Activated T-cell treated with anti-CD3 and anti-CD28 coated beads, Interleukin-2, amount 50 U/mL, for 72 hours (primary cell): ENCODE results near the gene VSIG10L. TPM values are rescaled to one million over a fixed set of nuclear protein-coding genes. Genes with fewer than 3 reads are reported as not detected.

Source experiments
- ATAC-seq, 2 donors: fragments of 150-1000 bp; cut with Tn5 transposase; replicated peaks in 1 of 2; 2 replicates each; pipeline ENCODE4 v1.10.0; 2021; ENCODE audit warnings: moderate library complexity in 2 of 2, mild to moderate bottlenecking in 1 of 2
- DNase-seq, 2 donors: peaks; one replicate each; pipeline ENCODE4 v3.0.0; 2021 to 2022; ENCODE audit warnings: mixed read lengths in 1 of 2
- H3K27ac Mint-ChIP-seq: one replicate; pipeline ENCODE4 v1.8.0; 2022; ENCODE audit warnings: mild to moderate bottlenecking, moderate library complexity, mixed read lengths
- H3K27me3 Mint-ChIP-seq: one replicate; pipeline ENCODE4 v1.8.0; 2022; ENCODE audit warnings: low read depth, mixed read lengths
- H3K36me3 Mint-ChIP-seq, 2 donors: one replicate each; pipeline ENCODE4 v1.8.0; 2022; ENCODE audit warnings: mixed read lengths in 2 of 2, mild to moderate bottlenecking in 1 of 2; ENCODE audit not compliant: insufficient read depth in 2 of 2
- H3K4me1 Mint-ChIP-seq: one replicate; pipeline ENCODE4 v1.8.0; 2022; ENCODE audit warnings: low read depth, mixed read lengths
- H3K4me3 Mint-ChIP-seq, 2 donors: one replicate each; pipeline ENCODE4 v1.8.0; 2022; ENCODE audit warnings: mild to moderate bottlenecking in 2 of 2, mixed read lengths in 2 of 2, moderate library complexity in 2 of 2
- H3K9me3 Mint-ChIP-seq, 2 donors: one replicate each; pipeline ENCODE4 v1.8.0; 2022; ENCODE audit warnings: mixed read lengths in 2 of 2
- total RNA-seq, 2 donors: library from RNA; stranded (reverse); gene quantifications; one replicate each; pipeline ENCODE4 v1.2.3, GENCODE V29; 2022

The VSIG10L gene
- total RNA-seq, 2 donors from 2014 or later = 6.4 to 7.6 TPM

- Mint-ChIP-seq H3K4me3 (no peak overlapping the region), H3K4me1 (peaks cover 66% of the 10 kb centered on the region), H3K27ac (no peak overlapping the region), H3K9me3 (peaks cover 0 to 2% of the 10 kb centered on the region in 2 donors), H3K27me3 (no peaks in the 10 kb centered on the region), H3K36me3 (peaks cover 5 to 7% of the 10 kb centered on the region in 2 donors)
- ATAC-seq (no peak), DNase-seq (no peak)
Observed at GRCh38 chr19:51357952-51358351, 16.0 kb upstream of the VSIG10L start.

GRCh38 chr19:51356159-51356801 is 14.3 kb upstream of the VSIG10L start:
- Mint-ChIP-seq H3K9me3 (peaks cover 0 to 2% of the 10 kb centered on the region in 2 donors), H3K4me1 (peaks cover 54% of the 10 kb centered on the region), H3K4me3 (peak overlapping the region in 1 of 2 donors; percentile 31), H3K27me3 (no peaks in the 10 kb centered on the region), H3K27ac (no peak overlapping the region), H3K36me3 (peaks cover 8 to 15% of the 10 kb centered on the region in 2 donors)
- ATAC-seq (no peak), DNase-seq (no peak)

- Mint-ChIP-seq H3K27me3 (no peaks in the 10 kb centered on the region), H3K4me1 (peaks cover 46% of the 10 kb centered on the region), H3K9me3 (peaks cover 0 to 2% of the 10 kb centered on the region in 2 donors), H3K36me3 (peaks cover 8 to 21% of the 10 kb centered on the region in 2 donors), H3K27ac (peak overlapping the region; percentile 90), H3K4me3 (peak overlapping the region; percentile 76 to 84)
- ATAC-seq = peak; percentile 83 to 86
- DNase-seq = peak in 1 of 2 donors; percentile 41
Observed at GRCh38 chr19:51354742-51355148, 12.8 kb upstream of the VSIG10L start.

GRCh38 chr19:51354103-51354741 is 12.3 kb upstream of the VSIG10L start:
- peak overlapping the region; percentile 76 to 84 for H3K4me3 Mint-ChIP-seq
- peak in 1 of 2 donors; percentile 3 for ATAC-seq
- H3K4me1 Mint-ChIP-seq = peaks cover 41% of the 10 kb centered on the region
- peaks cover 0 to 2% of the 10 kb centered on the region in 2 donors for H3K9me3 Mint-ChIP-seq
- peaks cover 8 to 21% of the 10 kb centered on the region in 2 donors for H3K36me3 Mint-ChIP-seq
- H3K27ac Mint-ChIP-seq = peak overlapping the region; percentile 75
- DNase-seq = no peak
- no peaks in the 10 kb centered on the region for H3K27me3 Mint-ChIP-seq

- Mint-ChIP-seq H3K9me3 (peaks cover 0 to 2% of the 10 kb centered on the region in 2 donors), H3K4me1 (peaks cover 31% of the 10 kb centered on the region), H3K27ac (no peak overlapping the region), H3K27me3 (no peaks in the 10 kb centered on the region), H3K4me3 (no peak overlapping the region), H3K36me3 (peaks cover 8 to 21% of the 10 kb centered on the region in 2 donors)
- ATAC-seq (no peak), DNase-seq (no peak)
Observed at GRCh38 chr19:51352783-51353360, 10.9 kb upstream of the VSIG10L start.

- peaks cover 0 to 2% of the 10 kb centered on the region in 2 donors for H3K9me3 Mint-ChIP-seq
- no peak overlapping the region for H3K4me3 Mint-ChIP-seq
- H3K4me1 Mint-ChIP-seq = peaks cover 20% of the 10 kb centered on the region
- peaks cover 7 to 24% of the 10 kb centered on the region in 2 donors for H3K36me3 Mint-ChIP-seq
- DNase-seq (no peak), ATAC-seq (no peak)
- no peaks in the 10 kb centered on the region for H3K27me3 Mint-ChIP-seq
- peak overlapping the region; percentile 36 for H3K27ac Mint-ChIP-seq
Observed at GRCh38 chr19:51351266-51351990, 9.5 kb upstream of the VSIG10L start.

- H3K9me3 Mint-ChIP-seq = no peaks in the 10 kb centered on the region
- no peaks in the 10 kb centered on the region for H3K27me3 Mint-ChIP-seq
- no peak overlapping the region for H3K27ac Mint-ChIP-seq
- H3K4me1 Mint-ChIP-seq = no peaks in the 10 kb centered on the region
- H3K36me3 Mint-ChIP-seq = peaks cover 4 to 24% of the 10 kb centered on the region in 2 donors
- ATAC-seq (no peak), DNase-seq (no peak)
- H3K4me3 Mint-ChIP-seq = no peak overlapping the region
Observed at GRCh38 chr19:51347209-51347928, 5.4 kb upstream of the VSIG10L start.

- Mint-ChIP-seq H3K4me3 (no peak overlapping the region), H3K9me3 (no peaks in the 10 kb centered on the region), H3K4me1 (no peaks in the 10 kb centered on the region), H3K36me3 (peaks cover 3 to 19% of the 10 kb centered on the region in 2 donors), H3K27ac (no peak overlapping the region), H3K27me3 (no peaks in the 10 kb centered on the region)
- ATAC-seq (no peak), DNase-seq (no peak)
Observed at GRCh38 chr19:51346742-51347141, 4.8 kb upstream of the VSIG10L start.

- Mint-ChIP-seq H3K27me3 (peaks cover 6% of the 10 kb centered on the region), H3K36me3 (peaks cover 3 to 14% of the 10 kb centered on the region in 2 donors), H3K4me3 (no peak overlapping the region), H3K9me3 (no peaks in the 10 kb centered on the region), H3K4me1 (no peaks in the 10 kb centered on the region), H3K27ac (no peak overlapping the region)
- no peak for ATAC-seq
- no peak for DNase-seq
Observed at GRCh38 chr19:51345076-51345620, 3.2 kb upstream of the VSIG10L start.

GRCh38 chr19:51342631-51343569 is 961 bp upstream of the VSIG10L start:
- peaks cover 12% of the 10 kb centered on the region for H3K4me1 Mint-ChIP-seq
- peak overlapping the region; percentile 41 for H3K27ac Mint-ChIP-seq
- H3K27me3 Mint-ChIP-seq = peaks cover 6% of the 10 kb centered on the region
- H3K36me3 Mint-ChIP-seq = peaks cover 3 to 10% of the 10 kb centered on the region in 2 donors
- no peaks in the 10 kb centered on the region for H3K9me3 Mint-ChIP-seq
- H3K4me3 Mint-ChIP-seq = peak overlapping the region; percentile 6 to 35
- DNase-seq (no peak), ATAC-seq (no peak)

GRCh38 chr19:51341066-51341465 is 873 bp downstream of the VSIG10L start:
- Mint-ChIP-seq H3K9me3 (no peaks in the 10 kb centered on the region), H3K4me1 (peaks cover 12% of the 10 kb centered on the region), H3K27ac (peak overlapping the region; percentile 59), H3K4me3 (peak overlapping the region; percentile 59 to 94), H3K36me3 (peaks cover 0 to 5% of the 10 kb centered on the region in 2 donors), H3K27me3 (peaks cover 6% of the 10 kb centered on the region)
- DNase-seq (no peak), ATAC-seq (no peak)
